ENCODE measurements around the gene EIF4E1B. TPM values are rescaled to one million over a fixed set of nuclear protein-coding genes. Genes with fewer than 3 reads are reported as not detected.
A peak's percentile ranks its signal among the peaks of the same experiment; 100 is the strongest.
"Not testable (repeated sequence)": the region's sequence is repeated elsewhere in the genome, so short reads cannot be mapped to it uniquely, and the experiment has no call there.

The EIF4E1B gene, protein sequence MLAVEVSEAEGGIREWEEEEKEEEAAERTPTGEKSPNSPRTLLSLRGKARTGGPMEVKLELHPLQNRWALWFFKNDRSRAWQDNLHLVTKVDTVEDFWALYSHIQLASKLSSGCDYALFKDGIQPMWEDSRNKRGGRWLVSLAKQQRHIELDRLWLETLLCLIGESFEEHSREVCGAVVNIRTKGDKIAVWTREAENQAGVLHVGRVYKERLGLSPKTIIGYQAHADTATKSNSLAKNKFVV
- not detected for polyA plus RNA-seq (2012; ENCODE audit: insufficient read depth, insufficient read length)

DNA sequence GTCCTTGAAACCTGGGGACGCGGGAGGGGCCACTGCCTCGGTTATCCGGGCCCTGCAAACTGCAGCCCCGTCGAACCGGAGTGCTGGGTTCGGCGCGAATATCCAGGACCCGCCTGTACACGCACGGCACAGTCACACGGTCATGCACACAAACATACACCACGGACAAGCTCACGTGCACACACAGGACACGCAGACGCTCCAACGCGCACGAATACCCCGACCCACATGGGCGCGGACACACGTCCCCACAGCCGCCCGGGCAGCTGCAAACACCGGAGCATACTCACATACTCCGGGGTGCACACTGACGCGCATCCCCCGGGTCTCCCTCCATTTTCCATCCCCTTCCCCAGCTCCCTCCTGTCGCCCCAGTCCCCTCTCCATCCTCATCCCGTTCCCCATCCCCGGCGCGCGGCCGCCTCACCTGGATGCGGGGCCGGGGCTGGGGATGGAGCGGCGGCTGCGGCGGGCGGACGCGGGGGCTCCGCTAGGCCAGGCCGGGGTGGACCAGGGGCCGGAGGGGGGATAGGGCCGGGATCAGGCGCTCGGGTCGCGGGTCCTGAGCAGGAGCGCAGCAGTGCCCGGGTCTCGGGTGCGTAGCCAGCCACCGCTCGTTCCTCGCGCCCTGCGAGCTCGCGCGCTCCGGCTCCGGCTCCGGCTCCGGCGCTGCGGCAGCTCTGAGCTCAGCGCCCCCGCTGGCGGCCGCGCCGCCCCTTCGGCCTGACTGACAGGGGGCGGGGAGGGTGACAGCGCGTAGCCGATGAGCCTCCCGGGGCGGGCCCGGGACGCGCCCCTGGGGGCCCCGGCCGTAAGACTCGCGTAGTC lies at the start of gene EIF4E1B, which contains the start of gene SNCB:
TSS of gene EIF4E1B (plus strand) at position 823 of the 828 bp plus-strand sequence. CDS start 12,113 bp downstream, outside the sequence.
TSS of gene SNCB (minus strand) at position 682 of the 828 bp plus-strand sequence. CDS start 880 bp downstream, outside the sequence.
- H3K4me3 ChIP-seq (ENCODE audit: low read length) = peak within 1 kb of the TSS; percentile 30
- no peak for DNase-seq (ENCODE audit: low read depth, low spot score)

GRCh38 chr5:176581361-176581760 lies 49.1 kb upstream of the EIF4E1B start:
- H3K4me3 ChIP-seq (ENCODE audit: low read length) = no peak overlapping the region
- no peak for DNase-seq (ENCODE audit: low read depth, low spot score)

DNA sequence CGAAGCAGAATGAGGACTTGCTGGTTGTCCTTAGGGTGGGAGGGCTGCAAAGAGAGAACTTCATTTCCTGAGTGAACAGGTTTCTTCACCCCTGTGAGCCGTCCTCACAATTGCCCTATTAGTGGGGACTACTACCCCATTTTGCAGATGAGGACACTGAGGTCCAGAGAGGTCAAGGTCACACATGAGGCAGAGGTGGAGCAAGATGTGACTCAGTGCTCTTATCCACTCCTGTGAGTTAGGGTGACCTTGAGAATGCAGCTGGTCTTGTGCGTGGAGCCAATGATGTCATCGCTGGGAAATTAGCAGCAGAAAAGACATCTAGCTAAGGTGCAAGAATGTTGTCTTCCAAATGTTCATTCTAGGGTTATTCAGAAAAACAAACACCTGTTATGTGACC lies 47.4 kb upstream of the EIF4E1B start:
- no peak overlapping the region for H3K4me3 ChIP-seq (ENCODE audit: low read length)
- no peak for DNase-seq (ENCODE audit: low read depth, low spot score)

GRCh38 chr5:176587398-176587797 lies 43.1 kb upstream of the EIF4E1B start:
- DNase-seq (ENCODE audit: low read depth, low spot score) = no peak
- no peak overlapping the region for H3K4me3 ChIP-seq (ENCODE audit: low read length)

- no peak for DNase-seq (ENCODE audit: low read depth, low spot score)
- H3K4me3 ChIP-seq (ENCODE audit: low read length) = no peak overlapping the region
Measured at GRCh38 chr5:176588297-176588696, 42.2 kb upstream of the EIF4E1B start.

DNA sequence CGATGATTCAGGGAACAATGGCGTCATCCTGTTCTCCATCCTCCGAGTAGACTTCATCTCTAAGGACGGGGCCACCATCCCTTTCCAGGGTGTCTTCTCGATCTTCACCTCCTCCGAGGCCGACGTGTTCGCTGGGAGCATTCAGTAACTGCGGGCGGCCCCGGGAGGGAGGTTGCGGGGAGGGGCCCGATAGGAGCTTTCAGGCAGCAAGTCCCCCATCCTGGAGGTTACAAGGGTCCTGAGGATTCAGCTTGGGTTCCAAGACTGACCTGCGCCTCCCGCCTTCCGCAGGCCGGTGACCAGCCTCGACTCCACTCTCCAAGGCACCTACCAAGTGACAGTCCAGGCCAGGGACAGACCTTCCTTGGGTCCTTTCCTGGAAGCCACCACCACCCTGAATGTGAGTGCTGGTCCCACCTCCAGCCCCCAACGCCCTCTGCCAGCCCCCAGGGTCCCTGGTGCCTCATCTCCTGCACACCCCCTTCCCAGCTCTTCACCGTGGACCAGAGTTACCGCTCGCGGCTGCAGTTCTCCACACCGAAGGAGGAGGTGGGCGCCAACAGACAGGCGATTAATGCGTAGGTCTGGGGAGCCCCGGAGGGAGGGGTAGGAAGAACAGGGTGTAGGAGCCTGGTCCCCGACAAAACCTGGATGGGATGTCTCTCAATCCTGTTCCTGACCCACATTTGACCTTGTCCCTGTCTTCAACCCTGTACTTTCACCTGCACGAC lies 41.3 kb upstream of the EIF4E1B start:
- no peak overlapping the region for H3K4me3 ChIP-seq (ENCODE audit: low read length)
- no peak for DNase-seq (ENCODE audit: low read depth, low spot score)

- H3K4me3 ChIP-seq (ENCODE audit: low read length) = no peak overlapping the region
- DNase-seq (ENCODE audit: low read depth, low spot score) = no peak
Measured at GRCh38 chr5:176590035-176590717, 40.3 kb upstream of the EIF4E1B start.

DNA sequence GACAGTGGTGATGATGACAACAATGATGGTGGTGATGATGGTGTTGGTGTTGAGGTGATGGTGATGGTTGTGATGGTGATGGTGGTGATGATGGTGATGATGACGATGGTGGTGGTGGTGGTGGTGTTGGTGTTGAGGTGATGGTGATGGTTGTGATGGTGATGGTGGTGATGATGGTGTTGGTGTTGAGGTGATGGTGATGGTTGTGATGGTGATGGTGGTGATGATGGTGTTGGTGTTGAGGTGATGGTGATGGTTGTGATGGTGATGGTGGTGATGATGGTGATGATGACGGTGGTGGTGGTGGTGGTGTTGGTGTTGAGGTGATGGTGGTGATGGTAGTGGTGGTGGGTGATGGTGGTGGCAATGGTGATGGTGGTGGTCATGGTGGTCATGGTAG lies 38.8 kb upstream of the EIF4E1B start:
- H3K4me3 ChIP-seq (ENCODE audit: low read length) = not testable (repeated sequence)

GRCh38 chr5:176592573-176592972 lies 37.9 kb upstream of the EIF4E1B start:
- H3K4me3 ChIP-seq (ENCODE audit: low read length) = no peak overlapping the region
- DNase-seq (ENCODE audit: low read depth, low spot score) = no peak

More for the DNA sequence above, 38.8 kb upstream of the EIF4E1B start:
- not testable (repeated sequence) for DNase-seq (ENCODE audit: low read depth, low spot score)

GRCh38 chr5:176593273-176593869 lies 37.1 kb upstream of the EIF4E1B start:
- no peak overlapping the region for H3K4me3 ChIP-seq (ENCODE audit: low read length)
- DNase-seq (ENCODE audit: low read depth, low spot score) = no peak

GRCh38 chr5:176594554-176594953 lies 35.9 kb upstream of the EIF4E1B start:
- H3K4me3 ChIP-seq (ENCODE audit: low read length) = no peak overlapping the region
- DNase-seq (ENCODE audit: low read depth, low spot score) = no peak

GRCh38 chr5:176595386-176595943 lies 35.0 kb upstream of the EIF4E1B start:
- H3K4me3 ChIP-seq (ENCODE audit: low read length) = no peak overlapping the region
- DNase-seq (ENCODE audit: low read depth, low spot score) = no peak

DNA sequence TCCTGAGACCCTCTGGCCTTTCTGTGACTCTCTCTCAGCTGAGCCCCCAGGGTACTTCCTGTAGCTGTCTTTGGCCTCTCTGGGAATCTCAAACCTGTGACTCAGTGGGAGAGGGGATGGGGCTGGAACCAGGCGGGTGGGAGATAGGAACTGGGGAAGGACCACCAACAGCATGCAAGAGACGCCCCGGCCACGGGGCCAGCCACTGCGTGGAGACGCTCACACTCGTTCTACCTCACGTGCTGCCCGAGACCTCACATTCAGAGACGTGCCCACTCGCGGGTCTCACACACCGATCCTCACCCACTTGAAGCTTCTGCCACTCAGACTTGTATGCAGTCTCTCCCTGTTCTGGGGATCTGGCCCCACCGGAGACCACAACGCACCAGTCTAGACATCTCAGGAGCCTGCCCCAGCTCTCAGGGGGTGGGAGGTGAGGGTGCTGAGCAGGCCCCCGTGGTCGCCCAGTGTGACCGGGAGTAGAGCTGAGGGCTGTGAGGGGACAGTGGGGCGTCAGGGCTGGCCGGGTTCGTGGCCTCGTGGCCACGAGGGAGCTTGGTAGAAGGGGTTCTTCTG lies 34.3 kb upstream of the EIF4E1B start:
- DNase-seq (ENCODE audit: low read depth, low spot score) = no peak
- H3K4me3 ChIP-seq (ENCODE audit: low read length) = peak overlapping the region; percentile 9; the same call in 1 of the 2 replicates

GRCh38 chr5:176596689-176597416 lies 33.6 kb upstream of the EIF4E1B start:
- no peak for DNase-seq (ENCODE audit: low read depth, low spot score)

GRCh38 chr5:176597417-176598389 lies 32.8 kb upstream of the EIF4E1B start:
- no peak for DNase-seq (ENCODE audit: low read depth, low spot score)
- H3K4me3 ChIP-seq (ENCODE audit: low read length) = no peak overlapping the region

More at GRCh38 chr5:176596689-176597416, 33.6 kb upstream of the EIF4E1B start:
- H3K4me3 ChIP-seq (ENCODE audit: low read length) = peak overlapping the region; percentile 9; the same call in 1 of the 2 replicates

DNA sequence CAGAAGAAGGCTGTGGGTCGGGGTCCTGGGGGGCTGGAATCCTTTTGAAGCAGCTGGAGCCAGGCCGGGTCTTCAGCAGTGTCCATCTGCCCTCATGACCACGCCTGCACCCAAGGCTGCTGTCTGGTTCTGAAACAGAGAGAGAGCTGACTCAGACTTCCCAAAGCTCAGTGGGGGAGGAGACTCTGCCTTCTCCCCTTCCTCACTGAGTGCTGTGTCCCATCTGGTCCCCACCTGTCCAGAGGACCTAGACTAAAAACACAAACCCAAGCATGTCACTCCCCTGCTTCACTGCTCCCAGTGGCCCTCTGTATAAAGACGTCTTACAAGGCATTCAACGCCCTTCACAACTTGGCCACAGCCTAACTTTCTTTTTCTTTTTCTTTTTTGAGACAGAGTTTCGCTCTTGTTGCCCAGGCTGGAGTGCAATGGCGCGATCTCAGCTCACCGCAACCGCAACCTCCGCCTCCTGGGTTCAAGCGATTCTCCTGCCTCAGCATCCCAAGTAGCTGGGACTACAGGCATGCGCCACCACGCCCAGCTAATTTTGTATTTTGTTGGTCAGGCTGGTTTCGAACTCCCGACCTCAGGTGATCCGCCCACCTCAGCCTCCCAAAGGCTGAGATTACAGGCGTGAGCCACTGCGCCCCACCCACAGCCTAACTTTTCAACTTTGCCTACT lies 30.6 kb upstream of the EIF4E1B start:
- DNase-seq (ENCODE audit: low read depth, low spot score); H3K4me3 ChIP-seq (ENCODE audit: low read length): not testable (repeated sequence)
